ENCODE measurements around the gene ADAMTSL4.
"Not testable (repeated sequence)": the region's sequence is repeated elsewhere in the genome, so short reads cannot be mapped to it uniquely, and the experiment has no call there.

Gene ADAMTSL4

DNA sequence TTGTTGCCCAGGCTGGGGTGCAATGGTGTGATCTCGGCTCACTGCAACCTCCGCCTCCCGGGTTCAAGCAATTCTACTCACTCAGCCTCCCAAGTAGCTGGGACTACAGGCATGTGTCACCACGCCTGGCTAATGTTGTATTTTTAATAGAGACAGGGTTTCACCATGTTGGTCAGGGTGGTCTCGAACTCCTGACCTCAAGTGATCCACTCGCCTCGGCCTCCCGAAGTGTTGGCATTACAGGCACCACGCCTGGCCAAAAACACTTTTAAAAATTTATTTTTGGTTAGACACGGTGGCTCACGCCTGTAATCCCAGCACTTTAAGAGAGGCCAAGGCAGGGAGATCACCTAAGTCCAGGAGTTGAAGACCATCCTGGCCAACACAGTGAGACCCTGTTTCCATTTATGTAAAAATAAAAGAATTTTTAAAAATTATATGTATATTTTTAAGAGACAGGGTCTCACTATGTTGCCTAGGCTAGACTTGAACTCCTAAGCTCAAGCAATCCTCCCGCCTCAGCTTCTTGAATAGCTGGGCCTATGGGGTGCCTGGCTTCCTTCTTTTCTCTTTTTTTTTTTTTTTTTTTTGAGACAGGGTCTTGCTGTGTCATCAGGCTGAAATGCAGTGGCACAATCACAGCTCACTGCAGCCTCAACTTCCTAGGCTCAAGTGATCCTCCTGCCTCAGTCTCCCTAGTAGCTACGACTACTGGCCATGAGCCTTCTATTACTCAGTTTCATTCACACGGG is 16.2 kb downstream of the ADAMTSL4 start:
- in situ Hi-C loops (cut with MboI; ENCODE audit: low sequenced_read_pairs) = not testable (repeated sequence)

DNA sequence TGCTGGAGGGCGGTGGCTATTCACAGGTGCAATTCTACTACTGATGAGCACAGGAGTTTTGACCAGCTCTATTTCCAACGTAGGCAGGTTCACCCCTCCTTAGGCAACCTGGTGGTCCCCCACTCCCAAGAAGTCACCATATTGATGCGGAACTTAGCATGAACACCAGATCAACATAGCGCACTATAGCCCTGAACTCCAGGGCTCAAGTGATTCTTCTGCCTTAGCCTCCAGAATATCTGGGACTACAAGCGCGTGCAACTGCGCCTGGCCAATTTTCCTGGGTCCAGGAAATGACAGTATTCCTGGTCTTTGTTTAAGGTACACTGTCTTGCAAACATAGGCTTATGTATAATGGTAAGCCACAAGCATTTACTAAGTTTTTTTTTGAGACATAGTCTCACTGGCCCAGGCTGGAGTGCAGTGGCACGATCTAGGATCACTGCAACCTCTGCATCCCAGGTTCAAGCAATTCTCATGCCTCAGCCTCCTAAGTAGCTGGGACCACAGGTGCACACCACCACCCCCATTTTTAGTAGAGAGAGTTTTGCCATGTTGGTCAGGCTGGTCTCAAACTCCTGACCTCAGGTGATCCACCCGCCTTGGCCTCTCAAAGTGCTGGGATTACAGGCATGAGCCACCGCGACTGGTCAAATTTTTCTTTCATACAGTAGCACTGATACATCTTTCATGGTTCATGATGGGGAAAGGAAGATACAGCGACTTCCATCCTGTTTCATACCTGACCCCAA is 17.6 kb downstream of the ADAMTSL4 start:
- in situ Hi-C loops (cut with MboI; ENCODE audit: low sequenced_read_pairs) = no loop called here

DNA sequence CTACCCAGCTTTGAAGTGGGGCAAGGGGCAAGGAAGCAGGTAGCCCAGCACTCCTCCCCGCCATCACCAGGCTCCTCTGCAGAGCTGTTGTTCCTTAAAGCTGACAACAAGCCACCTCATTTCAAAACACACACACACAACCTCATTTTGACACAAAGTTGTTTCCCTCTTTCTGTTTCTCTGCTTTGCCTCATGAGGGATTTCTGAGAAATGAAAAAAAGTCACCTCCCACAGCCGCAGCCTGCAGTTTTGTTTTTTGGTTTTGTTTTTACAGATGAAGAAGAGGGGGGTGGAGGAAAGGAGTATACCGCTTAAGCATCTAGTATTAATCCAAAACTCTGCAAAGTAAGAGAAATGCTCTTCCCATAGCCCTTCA is 18.1 kb downstream of the ADAMTSL4 start:
- in situ Hi-C loops (cut with MboI; ENCODE audit: low sequenced_read_pairs) = no loop called here

DNA sequence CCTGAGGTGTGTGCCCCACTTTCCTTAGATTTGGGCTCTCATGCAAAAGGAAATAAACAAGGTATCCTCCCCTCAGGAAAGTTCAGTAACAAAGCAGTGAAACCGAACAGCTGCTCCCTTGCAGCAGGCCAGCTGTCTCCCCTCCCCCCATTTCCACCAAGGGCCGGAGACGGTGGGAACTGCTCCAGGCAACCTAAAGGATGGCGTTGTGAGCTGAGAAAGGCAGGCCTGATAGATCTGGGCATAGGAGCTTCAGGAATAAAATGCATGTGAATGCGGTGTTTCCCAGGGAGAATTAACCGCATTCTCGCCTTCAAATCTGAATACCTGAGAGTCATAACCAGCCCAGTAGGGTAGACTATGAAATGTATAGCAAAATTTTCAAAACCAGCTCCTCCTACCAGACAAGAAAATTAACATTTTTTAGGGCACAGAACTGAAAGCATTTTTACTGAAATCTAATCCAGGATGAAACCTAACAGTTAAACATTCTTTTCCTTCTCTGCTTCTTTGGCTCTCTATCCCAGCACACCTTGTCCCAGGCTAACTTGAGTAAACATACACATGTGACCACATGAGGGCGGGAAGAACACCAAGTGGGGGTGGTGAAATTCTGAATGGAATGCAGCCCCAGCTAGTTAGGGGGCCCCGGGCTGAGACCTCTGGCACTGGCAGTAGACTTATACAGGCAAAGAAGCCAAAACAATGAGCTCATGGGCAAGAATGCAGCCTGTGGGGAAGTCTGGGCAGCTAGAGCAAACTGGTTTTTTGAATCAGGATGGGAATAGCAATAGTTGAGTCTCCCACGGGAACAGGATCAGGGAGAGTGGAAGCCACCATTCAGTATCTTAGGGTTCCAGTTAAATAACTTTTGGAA is 18.7 kb downstream of the ADAMTSL4 start:
- in situ Hi-C loops (cut with MboI; ENCODE audit: low sequenced_read_pairs) = no loop called here

DNA sequence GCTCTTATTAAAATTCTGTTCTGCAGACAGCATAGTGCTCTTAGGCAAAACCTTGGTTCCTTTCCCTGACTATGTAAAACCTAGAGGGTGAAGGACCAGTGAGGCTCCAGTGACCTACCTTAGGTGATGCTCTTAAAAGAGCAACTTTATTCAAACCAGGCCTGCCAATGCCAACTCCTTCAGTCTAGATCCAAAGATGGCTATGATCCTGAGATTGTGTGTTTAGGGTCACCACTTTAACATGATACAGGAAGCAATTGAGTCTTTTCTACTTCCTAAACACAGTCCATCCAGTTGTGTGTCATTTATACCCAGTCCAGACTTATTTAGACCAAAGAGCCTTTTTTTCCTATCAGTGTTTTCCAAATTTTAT is 19.4 kb downstream of the ADAMTSL4 start:
- in situ Hi-C loops (cut with MboI; ENCODE audit: low sequenced_read_pairs) = no loop called here

DNA sequence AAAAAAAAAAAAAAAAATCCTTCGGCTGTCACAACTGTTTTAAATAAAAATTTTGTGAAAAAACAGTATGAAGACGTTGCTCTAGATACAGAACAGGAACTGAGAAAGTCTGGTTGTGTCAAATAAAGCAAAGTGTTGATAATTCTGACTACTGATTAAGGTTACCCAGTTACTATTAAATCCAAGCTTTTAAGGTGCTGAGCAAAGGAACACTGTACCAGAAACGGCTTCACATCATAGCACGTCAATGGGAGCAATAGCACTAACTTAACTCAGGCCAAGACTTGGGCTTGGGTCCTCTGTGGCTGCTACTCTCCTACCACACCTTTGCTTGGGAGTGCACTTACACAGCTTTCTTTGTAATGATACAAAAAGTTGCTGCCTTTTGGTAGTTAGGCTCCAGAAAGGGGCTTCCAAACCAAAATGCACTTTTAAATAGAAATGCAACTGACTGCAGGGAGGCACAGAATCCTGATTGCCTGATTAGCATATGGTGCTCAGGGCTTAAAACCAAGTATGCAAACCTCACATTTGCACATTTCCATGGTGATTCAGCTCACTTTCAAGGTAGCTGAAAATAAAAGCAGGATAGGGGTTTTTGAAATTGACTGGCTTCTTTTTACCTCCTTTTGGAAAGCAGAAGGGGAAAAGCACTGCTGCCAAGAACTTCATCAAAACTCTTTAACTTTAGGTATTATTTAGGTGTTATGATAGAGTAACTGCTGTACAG is 23.9 kb downstream of the ADAMTSL4 start:
- in situ Hi-C loops (cut with MboI; ENCODE audit: low sequenced_read_pairs) = no loop called here

DNA sequence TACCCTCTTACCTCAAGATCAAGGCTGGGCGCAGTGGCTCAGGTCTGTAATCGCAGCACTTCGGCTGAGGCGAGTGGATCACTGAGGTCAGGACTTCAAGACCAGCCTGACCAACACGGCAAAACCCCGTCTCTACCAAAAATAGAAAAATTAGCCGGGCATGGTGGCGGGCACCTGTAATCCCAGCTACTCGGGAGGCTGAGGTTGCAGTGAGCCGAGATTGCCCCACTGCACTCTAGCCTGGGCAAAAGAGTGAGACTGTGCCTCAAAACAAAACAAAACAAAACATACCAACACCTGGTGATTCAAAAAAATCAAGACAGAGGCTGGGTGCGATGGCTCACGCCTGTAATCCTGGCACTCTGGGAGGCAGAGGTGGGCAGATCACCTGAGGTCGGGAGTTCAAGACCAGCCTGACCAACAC is 24.5 kb downstream of the ADAMTSL4 start:
- in situ Hi-C loops (cut with MboI; ENCODE audit: low sequenced_read_pairs) = not testable (repeated sequence)

DNA sequence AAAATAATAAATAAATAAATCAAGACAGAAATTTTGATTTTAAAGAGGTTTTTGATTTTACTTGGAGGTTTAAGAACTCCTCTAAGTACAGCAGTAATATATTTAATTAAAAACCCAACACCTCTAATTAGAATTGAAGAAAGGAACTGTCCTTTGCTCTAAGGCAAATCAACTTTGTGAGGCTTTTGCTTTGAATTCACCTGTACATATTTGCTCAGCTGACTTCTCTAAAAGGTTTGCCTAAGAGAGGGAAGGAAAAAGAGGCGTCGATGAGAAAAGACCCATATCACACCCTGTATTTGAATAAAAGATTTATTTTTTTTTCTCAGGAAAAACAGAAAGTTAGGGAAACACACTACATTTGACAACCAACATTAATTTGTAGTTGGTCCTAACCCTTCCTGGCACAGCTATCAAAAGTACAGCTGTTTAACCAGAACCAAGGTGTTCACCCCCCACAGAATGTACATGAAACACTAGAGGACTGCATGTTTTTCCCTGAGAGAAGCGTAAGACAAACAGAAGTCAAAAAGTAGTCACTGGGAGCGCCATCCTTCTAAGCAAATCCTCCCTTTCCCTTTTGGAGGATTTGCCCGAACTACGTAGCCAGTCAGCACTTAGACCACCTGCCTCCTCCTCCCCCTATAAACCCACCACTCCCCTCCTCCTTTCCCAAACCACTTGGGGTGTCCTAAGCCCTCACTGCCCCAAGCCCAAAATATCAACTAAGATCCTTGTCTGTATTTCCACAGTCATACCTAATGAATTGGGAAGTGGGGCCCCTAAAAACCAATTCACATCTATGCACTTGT is 25.3 kb downstream of the ADAMTSL4 start:
- in situ Hi-C loops (cut with MboI; ENCODE audit: low sequenced_read_pairs) = no loop called here

DNA sequence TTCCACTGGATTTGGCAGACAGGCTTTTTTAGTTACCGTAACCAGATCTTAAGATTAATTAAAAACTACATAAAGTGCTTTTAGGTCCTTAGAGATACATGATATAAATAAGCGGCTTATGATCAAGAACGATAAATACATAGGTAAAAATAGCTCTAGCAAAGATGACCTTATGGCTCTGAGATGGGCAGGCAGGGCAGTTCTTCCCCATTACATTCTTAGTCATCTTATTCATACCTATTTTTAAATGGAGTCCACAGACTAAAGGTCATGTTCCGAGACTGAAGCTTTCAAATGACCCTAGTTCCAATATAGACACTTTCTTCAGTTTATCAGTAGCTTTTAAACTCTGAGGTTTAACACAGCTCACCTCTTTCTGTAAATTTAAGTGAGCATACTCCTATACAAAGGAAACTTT is 25.9 kb downstream of the ADAMTSL4 start:
- in situ Hi-C loops (cut with MboI; ENCODE audit: low sequenced_read_pairs) = no loop called here

DNA sequence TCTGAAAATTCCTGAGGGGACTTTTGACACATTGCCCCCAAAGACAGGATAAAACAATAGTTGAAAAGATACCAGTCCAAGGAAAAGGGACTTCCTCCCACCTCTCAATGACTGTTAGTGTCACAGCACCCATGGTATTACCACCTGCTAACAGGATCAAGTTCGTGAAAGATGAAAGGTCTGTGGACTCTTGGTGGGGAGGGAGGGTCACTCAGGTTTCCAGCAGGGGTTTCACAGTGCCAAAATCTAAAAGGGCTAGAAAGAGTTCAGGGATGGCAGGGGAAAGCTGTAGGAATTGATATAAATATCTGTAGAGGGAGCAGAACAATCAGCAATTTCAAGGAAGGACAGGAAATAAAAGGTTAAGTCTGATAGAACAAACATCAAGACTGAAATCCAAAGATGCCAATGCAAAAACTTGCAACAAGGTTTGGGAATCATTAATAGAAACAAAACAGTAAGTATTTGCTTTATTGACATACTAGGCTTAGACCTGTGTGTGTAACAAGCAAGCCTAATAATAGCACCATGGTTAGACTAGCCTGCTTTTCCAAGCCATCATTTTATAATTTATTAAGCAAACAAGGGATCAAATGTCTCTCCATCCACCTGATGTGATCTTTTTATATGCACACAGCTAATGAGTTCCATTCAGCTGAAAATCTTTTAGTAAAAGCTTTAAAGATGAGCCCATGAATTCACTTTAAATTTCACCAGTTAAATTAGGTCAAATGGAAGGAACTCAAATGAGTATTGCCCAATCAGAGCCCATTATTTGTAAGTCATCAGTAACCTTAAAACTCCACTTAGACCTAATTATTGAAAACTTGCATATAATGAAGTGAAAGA is 26.5 kb downstream of the ADAMTSL4 start:
- in situ Hi-C loops (cut with MboI; ENCODE audit: low sequenced_read_pairs) = no loop called here

DNA sequence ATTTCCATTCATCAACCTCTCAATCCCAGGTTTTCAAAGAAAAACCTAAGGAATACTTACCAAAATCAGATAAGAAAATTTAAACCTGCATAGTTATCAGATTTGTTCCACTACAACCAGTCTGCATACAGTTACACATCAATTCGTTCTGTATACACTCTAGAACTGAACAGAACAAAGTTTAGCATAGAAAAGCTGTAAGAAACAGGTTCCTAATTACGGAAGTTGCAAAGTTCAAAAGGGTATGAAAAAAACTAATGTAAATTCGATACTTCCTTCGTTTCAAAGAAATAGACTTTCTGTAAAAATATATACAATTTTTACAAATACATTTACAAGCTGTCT is 27.1 kb downstream of the ADAMTSL4 start:
- in situ Hi-C loops (cut with MboI; ENCODE audit: low sequenced_read_pairs) = no loop called here

DNA sequence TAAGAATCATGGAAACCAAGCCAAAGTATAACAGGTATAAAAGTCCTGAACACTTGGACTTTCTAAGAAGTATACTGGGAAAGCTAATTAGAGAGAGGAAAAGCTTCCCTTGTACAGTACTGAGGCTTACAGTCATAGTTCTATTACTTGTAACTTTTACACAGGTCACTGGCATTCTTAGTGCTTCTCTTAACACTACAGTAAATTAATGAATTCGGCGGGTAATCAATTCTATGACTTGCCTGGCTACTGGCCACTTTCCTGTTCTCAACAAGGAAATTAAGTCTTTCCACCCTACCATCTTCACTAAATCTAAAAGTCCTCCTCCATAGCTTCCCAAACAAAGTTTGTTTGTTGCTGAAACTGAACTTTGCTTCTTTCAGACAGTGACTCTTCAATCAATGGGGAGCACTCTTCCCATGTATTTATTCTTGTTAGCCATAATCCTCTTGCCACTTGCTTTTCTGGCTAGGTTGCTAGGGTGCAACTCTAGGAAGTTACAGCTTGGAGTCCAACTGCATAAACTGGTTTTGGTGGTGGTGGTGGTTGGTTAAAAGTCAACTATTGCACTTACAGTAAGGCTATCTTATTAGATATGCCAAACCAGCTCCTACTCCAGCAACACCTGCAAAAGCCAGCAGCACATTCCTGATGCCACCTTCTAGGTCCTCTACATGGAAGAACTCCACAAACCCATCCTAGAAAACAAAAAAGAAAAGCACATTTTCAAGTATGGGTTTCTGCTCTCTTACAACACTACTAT is 27.8 kb downstream of the ADAMTSL4 start:
- in situ Hi-C loops (cut with MboI; ENCODE audit: low sequenced_read_pairs) = no loop called here

DNA sequence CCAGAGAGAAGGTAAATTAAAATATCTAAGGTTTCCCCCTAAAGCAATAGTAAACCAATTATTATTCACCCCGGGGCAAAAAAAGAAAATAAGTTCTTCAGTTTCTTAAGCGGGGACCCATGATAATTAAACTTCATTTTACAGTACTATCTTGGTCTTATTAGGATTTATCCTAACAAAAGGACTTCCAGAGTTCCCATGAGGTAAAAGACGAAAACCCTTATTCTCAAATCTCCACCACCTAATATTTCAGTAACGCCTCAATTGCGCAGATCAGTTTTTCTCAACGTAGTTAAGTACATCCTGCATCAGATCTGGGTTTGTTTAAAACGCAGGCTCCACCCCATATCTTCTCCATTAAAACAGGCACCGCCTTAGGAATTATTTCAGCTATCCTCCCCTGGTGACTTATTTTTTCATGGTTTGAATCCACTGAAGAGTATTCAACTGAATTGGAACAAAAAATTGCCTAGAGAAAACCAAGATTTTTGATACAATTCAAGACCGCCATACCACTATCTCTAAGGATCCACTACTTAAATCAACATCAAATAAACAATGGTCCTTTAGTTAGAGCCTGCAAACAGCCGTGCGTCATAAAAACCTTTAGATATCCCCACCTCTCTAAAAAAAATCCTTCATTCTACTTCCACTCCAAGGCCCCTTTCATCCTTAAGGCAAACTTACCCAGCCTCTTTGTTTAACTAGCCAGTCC is 28.5 kb downstream of the ADAMTSL4 start:
- in situ Hi-C loops (cut with MboI; ENCODE audit: low sequenced_read_pairs) = no loop called here

DNA sequence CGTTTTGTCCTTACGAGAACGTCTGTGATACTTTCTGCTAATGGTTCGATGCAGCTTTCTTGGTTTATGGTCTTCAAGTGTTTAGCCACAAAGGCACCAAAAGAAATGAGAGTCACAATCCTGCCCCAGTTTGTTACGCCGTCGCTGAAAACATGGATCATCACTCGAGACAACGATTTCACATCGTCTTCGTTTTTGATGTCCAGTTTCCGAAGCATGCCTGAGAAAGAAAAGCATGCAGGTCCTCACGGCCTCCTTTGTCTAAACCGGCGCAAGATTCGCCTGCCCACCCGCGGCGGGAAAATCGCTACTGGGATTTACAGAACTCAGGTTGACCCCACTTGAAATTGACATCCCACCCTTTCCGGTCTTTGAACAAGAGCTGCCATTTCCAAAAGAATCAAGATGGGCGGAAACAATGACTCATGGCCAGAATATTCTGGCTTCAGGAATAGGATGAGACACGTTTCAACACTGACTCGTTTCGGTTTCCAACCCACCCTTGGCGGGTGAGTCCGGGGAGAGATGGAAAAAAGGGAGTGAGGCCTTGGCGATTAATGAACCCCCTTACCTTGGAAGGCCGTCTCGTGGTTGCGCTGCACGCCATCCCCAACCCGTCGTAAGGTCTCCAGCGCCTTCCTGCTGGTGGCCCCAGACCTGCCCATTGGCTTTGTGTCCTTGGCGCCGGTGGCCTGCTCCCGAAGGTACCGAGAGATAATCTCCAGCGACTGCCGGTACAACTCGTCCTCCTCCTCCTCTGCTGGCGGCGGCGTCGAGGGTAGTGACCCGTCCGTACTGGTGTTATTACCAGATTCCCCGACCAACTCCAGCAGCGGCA is 29.3 kb downstream of the ADAMTSL4 start:
- in situ Hi-C loops (cut with MboI; ENCODE audit: low sequenced_read_pairs) = no loop called here

DNA sequence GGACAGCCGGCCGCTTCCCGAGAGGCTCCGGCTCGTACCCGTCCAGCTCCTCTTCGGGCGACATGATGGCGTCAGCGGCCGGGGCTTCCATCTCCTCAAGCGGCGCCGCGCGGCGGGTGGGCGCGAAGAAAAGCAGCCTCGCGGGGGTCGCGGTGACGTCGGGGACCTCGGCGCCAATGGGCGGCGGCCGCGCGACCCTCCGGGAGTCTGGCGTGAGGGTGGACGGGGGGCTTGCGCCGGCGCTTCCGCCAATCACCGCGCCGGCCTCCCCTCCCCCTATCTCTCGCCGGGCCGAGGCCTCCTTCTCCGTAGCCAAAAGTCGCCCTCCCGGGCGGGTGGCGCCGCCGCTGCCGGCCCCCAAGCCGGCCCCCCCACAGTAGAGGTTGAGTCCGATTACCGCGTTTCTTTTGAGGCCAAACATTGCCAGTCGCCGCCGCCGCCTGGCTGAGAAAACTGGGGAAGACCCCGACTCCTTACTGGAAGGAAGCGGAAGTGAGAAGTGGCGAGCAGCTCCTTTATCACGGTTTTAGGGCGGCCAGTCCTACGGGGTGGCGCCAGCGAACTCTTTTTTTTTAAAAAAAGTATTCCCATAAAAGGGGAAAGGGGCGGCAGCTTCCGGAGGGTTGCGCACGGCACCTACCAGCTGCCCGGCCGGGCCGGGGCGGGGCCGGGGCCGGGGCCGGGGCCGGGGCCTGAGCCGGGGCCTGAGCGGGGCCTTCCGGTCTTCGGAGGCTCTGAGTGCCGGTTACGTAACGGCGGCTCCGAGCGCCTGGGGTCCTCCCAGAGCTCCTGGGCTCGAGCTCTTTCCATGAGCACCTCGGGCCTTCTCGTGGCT is 30.1 kb downstream of the ADAMTSL4 start, which contains the start of gene MCL1:
Gene MCL1, minus strand, starts transcription at position 501 of the 835 bp plus-strand sequence. Its CDS starts 80 bp downstream, at position 421.
- in situ Hi-C loops (cut with MboI; ENCODE audit: low sequenced_read_pairs) = no loop called here
